Mesenteric fat pad (tissue), 1 donor: Measurements from ENCODE around the gene PSAPL1. TPM values are rescaled to one million over a fixed set of nuclear protein-coding genes. Genes with fewer than 3 reads are reported as not detected.

ENCODE experiments used
- DNase-seq: peaks from one replicate; pipeline ENCODE4 v3.0.0-alpha.2; 2020; ENCODE audit warnings: low spot score
- total RNA-seq: library from RNA; stranded (reverse); fragmentation: NEBNext Ultra II Directional; extraction: Animal tissue kit (Norgen Biotek cat#: 25700); gene quantifications from one replicate; pipeline ENCODE4 v1.2.1, GENCODE V29; 2021
- donor health status: DM: yes; HTN: yes; CAD: no.

The PSAPL1 gene
- total RNA-seq, 1 donor from 2014 or later, result not detected

DNA sequence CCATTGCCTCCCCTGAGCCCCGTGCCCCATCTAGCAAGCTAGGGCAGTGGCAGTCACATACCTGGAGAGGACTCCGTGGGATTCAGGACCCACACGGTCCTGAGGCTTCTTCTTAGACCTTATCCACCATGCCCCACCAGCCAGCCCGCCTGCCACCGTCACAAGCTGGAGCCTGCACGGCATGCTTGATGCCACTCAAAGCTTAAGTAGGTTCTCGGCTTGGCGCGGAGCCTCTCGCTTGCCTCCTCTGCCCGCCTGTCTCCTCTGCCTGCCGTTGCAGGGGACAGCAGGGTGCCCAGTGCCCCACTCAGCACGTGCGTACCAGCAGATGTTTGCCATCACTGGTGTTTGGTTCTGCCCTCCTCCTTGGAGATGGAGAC, 14.1 kb downstream of the PSAPL1 start:
- DNase-seq, result peak; percentile 86

DNA sequence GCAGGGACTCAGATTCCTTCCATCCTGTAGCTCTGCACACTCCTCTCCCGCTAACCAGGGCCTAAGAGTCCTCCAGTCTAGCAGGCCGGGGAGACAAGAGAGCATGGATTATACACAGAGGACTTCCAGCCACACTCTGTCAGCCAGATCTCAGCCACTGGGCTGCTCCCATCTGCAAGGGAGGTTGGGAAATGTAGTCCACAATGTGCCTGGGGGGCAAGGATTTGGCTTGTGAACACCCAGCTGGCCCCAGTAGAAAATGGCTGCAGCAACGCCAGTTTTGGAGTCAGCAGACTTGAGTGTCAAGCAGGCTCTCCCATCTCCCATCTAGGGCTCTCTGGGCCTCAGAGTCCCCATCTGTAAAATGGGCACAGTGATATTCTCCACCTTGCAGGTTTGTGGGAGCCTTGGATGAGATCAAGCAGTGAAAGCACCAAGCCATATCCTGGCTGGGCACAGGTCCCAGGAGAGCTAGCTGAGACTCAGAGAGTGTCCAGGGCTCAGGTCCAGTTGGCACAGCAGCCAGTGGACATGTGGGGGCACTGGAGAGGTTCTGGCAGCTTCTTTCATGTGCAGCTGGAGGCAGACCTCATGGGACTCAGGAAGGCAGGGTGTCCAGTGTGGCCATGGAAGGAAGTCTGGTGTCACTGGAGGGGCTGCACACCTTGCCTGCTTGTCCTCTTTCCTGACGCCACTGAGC, 14.6 kb downstream of the PSAPL1 start:
- peak; percentile 47 for DNase-seq

DNA sequence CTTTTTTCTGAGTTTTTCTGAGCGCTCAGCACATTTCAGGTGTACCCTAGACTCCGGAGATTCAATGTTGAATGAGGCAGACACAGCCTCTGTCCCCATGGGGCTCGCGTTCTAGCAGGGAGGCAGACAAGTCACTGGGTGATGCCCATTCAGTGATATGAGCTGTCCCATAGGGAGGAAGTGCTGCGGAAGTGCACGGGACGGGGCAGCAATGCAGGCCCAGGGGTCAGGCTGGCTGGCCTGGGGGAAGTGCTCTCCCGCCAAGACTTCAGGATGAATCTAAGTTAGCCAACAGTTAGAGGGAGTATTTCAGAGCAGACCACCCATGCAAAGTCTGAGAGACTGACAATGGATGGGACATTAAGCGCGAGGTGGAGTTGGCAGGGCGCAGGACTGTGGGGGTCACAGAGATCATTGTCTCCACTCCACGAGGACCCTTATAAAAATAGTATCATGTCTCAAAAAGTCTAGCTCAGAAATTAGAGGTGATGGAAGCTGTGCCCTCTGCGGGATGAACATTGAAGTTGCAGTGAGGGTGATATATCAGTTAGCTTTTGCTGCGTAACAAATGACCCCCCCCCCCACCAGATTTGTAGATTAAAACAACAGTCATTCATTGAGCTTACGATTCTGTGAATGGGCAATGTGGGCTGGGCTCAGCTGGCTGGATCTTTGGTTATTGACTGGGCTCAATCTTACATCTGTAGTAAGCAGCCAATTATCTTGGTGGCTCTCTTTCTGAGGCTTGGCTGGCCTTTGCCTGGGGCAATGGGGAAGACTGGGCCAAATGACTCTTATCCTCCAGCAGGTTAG, 16.4 kb downstream of the PSAPL1 start:
- peak; percentile 77 for DNase-seq

DNA sequence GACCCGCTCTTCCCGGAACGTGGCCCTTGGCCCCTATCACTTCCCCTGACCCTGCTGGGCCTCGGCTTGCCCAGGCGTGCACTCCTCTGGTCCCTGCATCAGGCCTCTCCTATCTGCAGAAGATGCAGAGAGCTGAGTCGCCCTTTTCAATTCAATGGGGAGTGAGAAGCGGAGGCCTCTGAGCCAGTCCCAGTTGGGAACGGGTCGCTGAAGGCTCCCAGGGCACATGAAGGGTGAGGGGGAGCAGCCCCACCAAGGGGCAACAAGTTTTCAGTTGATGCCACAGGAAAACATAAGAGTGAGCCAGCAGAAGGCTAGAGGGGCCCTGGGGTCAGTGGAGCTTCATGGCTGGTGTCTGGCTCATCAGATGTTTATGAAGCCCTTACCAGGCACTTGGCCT, 17.1 kb downstream of the PSAPL1 start:
- DNase-seq, result peak; percentile 71

DNA sequence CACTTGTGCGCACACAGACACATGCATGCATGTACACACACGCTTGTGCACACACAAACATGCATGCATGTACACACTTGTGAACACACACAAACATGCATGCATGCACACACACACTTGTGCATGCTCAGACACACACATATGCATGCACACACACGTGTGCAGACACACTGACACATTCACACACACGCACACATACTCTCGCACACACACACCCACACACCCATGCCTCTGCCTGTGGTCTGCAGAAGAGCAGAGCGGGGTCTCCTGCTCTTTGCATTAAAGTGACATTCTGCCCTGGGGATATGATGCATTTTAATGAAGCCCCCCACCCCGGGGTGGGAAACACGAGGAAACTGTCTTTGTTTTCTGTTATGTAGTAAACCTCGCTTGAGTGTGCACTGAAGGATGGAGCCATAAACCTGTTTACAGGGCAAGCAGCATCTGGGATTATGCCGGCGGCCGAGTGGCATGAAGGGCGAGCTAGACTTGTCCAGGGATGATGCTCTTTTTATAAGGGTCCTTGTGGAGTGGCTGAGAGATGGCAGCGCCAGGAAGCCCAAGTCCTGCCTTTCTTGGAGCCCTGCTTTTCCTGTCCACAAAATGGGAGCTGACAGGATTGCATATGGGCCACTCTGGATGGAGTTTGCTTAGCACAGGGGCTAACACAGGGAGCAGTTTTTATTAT, 17.8 kb downstream of the PSAPL1 start:
- peak; percentile 53 for DNase-seq

DNA sequence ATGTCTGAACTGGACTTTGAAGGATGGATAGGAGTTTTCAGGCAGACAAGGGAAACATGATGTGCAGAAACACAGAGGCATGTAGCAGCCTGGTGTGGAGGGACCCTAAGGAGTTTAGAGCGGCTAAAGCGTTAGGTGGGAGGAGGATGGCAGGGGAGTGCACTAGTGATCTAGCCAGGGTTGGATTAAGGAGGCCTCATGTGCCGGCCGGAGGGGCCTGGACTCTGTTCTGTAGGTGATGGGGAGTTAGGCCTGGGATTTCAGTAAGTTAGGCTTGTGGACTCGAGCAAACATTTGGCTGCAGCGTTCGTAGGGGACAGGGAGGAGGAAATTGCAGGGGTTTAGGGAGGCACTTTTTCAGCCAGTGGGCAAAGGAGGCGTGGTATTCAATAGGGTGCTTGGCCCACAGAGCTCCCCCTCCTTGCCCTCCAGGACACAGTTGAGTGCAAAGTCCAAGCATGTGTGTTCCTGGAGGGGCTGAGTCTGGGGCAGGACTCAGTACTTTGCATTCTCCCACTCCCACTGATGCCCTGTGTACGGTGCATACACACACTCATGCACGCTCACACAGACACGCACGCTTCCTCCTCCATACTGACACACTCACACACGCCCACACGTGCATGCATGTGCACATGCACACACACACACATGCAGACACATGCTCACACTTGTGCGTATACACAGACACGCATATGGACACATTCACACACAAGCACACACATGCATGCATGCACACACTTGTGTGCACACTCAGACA, 18.6 kb downstream of the PSAPL1 start:
- peak; percentile 45 for DNase-seq

DNA sequence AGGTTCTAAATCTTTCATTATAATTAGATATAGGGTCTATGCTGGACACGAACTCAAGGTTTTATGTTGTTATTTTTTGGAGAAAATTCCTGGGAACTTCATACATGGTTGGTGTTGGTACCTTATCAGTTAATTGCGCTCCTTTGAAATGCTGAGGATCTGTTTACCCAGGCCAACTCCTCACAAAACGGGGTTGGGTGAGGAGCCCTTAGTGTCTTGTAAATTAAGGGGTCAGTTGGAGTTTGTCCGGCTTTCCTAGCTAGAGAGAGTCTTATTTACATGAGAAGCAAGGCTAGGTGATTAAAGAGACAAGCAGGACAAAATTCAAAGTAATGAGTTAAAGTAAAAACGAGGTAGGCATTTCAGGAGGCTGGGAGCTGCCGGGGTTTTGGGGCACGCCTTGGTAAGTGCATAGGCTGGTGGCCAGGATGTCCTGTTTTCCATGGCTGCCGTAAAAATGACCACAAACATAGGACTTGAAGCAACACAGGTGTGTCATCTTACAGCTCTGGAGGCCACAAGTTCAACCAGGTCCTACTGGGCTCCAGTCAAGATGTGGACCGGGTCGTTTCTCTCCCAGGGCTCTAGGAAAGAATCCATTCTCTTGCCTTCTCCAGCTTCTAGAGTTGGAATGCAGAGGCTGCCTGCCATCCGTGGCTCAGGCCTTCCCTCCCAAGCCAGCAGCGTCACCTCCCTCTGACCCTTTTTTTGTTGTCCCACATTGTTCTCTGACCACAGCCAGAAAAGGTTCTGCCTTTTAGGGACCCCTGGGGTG, 19.8 kb downstream of the PSAPL1 start:
- peak; percentile 82 for DNase-seq

DNA sequence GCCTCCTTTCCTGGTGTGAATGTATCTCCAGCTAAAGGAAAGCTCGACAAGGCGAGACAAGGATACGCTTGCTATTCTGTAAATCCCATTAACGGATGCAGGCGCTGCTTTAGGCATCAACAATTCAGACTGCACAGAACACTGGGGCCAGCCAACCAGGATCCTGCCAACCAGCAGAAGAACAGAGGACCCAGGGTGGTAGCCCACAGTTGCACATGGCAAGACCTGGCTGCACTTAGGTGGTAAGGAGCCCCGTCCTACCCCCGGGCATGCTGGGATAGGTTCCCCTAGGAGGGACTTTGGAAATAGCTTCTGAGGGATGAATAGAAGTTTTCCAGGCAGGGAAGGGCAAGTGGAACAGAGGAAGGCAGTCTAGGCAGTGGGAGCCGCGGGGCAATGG, 20.7 kb downstream of the PSAPL1 start:
- peak; percentile 73 for DNase-seq

DNA sequence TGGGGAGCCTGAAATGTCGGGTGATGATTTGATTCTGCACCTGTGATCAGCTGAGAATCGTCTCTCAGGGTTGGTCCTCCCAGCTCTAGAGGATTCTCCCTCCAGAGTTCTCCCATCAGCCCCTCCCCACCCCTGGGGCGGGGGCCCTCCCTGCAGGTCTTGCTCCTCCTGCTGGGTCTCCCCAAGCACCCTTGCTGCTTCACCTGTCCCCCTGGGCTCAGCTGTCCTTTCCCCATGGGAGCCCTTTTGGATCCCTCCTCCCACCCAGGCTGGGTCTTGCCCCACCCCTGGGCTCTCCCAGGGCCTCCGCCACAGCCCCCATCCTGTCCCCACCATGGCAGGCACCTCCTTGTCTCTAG, 22.2 kb downstream of the PSAPL1 start:
- peak; percentile 33 for DNase-seq

DNA sequence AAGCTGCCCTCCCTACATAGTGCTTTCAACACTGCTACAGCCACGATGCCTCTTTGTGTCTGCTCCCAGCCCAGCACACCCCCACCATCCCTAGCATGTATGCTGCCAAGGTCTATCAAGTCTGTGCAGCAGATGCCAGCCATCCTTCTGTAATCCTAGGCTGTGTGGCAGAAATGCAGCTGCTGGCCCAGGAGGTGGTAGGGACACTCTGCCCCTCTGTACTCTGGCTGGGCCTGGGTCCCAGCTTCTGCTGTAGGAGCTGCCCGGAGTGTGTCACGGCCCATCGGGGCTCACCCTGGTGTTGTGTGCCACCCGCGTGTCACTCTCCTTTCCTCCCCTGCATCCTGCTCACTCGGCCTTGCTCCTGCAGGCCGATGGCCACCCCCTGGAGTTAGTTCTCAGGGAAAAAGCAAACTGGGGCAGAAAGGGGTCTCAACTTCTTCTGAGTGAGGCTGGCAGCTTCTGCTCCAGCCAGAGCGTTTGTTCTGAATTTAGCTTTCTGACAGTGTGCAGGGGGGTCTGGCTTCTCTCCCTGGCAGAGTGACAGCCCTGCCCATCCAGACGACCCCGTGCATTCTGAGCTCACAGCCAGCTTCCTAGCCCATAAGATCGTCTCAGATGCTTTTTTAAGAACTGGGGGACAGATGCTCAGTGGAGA, 22.7 kb downstream of the PSAPL1 start:
- peak; percentile 73 for DNase-seq

DNA sequence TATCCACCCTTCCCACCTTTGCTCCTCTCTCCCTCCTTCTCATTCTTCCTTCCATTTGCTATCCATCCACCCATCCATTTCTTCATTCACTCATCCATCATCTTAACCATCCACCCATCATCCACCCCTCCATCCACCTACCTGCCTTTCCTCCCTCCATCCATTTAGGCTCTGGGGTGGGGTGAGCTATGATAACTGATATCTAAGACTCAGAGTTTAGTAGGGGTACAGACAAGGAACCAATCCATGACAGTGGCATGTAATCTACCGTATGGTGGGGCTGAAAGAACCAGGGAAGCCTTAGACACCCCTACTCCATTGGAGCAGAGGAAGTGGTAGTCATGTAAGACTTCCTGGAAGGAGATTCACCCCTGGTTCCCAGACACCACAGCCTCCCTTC, 23.2 kb downstream of the PSAPL1 start:
- no peak for DNase-seq

DNA sequence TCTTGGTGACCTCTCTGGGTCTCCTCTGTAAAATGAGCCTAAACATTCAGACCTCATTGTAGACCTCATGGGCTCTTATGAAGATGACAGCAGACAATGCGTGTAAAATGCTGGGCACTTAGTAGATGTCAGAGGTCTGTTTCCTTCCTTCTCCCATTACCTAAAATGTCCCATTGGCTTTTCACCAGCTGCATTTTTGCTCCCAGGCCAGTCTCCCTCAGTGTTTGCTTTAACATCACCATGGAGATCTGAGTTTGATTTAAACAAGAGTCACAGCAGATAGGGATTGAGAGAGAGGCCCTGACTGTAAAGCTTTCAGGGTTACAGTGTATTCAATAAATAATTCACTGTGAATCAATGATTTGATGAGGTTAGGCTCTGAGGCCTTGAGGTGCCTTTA, 24.3 kb downstream of the PSAPL1 start:
- no peak for DNase-seq

DNA sequence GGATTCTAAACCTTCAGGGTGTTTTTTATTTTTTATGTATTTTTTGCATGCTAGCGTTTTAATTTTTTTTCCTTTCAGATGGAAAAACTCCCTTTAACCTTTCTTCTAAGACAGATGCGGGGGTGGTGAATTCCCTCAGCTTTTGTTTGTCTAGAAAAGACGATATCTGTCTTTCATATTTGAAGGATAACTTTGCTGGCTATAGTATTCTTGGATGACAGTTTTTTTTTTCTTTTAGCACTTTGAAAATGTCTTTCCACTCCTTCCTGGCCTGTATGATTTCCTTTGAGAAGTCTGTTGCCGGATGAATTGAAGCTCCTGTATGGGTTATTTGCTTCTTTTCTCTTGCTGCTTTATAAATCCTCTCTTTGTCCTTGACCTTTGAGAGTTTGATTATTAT, 26.6 kb downstream of the PSAPL1 start:
- DNase-seq, result no peak

DNA sequence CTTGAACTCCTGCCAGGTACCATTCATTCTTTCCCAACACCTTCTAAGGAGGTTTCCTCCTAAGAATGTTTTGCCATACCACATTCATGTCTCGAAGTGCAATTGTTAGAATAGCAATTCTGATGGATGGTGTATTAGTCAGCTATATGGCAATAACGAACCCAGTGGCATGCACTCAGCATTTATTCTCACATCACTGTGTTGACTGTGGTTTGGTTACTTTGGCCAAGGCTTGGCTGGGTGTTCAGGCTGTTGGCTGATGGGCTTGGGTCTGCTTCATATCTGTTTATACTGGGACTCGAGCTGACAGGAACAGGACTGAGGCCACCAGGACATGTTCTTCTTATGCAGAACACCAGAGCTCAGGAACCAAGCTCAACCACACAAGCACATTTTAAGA, 31.7 kb downstream of the PSAPL1 start:
- DNase-seq, result peak; percentile 59

DNA sequence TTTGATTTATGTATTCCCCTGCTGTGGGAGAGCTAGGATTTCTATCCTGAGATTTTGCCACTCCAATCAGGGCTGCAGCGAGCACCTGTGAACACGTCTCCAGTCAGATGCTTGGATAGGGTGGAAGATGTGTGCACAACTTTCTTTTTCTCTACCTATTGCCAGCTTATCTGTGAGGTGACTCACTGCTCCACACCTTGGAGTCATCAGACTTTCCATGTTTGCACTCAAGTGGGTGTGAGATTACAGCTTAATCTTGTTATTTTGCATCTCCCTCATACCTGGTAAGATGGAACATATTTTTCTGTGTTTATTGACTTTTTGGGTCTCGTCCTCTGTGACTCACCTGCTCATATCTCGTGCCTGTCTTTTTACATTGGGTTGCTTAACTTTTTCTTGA, 32.2 kb downstream of the PSAPL1 start:
- no peak for DNase-seq

DNA sequence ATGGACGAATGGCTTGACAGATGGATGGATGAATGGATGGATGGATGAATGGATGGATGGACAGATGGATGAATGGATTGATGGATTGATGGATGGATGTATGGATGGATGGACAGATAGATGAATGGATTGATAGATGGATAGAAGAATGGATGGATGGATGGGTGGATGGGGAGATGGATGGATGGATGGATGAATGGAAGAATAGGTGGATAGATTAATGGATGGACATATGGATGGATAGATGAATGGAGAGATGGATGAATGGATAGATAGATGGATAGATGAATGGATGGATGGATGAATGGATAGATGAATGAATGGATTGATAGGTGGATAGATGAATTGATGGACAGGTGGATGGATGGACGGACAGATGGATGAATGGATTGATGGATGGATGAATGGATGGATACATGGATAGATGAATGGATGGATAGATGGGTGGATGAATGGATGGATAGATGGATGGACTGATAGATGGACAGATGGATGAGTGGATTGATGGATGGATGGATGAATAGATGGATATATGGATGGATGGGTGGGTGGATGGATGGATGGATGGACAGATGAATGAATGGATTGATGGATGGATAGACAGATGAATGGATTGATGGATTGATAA, 33.9 kb downstream of the PSAPL1 start:
- DNase-seq, result no peak

DNA sequence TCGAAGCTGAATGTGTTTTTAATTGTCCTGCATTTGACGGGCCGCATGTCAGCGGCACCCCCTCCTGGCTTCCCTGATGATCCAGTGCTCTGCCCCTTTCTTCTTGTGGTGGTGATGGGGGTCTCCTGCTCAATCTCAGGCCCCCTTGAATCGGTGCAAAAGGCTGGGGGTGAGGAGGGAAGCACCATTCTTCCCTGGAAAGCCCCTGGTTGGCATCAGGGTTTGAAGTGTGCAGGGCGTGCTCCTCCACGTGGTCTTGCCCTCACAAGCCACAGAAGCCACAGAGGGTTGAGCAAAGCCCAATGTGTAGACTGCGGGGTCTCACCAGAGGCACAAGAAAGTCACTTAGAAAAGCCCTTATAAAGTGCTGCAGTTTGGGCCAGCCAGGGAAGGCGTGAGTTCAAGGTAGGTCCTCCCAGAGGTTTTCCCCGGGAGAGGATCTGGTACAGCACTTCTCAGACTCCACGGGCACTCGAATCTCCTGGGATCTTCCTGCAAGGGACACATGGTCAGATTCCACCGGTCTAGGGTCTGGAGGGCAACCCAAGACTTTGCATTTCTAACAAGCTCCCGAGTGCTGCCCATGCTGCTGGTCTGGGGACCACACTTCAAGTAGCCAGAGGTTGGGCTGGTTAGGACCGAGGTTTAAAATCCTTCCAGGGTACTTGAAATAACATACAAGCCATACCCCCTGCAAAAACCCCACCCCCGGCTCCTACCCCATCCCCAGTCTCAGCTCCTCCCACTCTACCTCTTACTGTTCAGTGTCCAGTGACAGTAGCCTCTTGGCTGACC, 35.1 kb downstream of the PSAPL1 start:
- peak; percentile 39 for DNase-seq

DNA sequence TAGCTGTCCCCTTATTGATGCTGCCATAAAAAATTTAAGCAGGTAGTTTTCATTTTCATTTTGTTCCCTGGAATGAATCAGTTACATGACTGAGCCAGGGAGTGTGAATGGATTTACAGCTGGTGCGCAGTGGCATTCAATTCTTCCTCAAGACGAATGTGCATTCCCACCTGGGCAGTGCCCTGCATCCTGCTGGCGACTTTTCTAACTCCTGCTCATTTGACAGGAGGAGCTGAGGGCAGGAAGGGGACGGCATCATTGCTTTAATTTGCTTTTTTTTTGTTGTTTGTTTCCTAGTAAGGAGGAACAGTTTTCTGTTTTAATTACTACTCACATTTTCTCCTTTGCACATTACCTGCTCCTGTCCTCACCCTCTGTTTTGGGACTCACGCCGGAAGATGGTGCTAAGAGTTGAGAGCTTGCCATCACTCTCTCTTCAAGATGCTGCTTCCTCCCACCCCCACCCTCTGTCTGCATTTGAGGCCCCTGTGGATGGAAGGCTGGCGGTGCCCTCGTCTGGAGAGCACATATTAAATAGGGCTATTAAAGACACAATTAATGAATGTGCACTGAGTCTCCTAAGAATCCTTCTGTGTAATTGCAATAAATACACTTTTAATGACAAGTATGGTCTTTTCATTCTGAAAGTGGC, 35.8 kb downstream of the PSAPL1 start:
- peak; percentile 30 for DNase-seq

DNA sequence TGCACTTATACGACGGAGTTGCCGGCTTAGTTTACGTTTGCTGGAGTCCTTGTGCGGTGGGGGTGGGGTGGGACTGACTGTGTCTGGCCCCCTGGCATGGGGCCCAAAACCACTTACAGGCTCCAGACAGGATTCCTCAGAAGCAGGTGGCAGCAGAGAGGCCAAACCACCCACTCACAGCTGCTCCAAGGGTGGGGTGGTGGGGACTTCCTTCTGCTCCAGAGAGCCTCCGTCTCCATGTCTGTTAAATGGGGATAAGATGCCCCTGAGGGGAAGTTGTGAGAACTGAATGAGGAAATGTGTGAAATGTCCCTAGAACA, 36.7 kb downstream of the PSAPL1 start:
- no peak for DNase-seq
